K562 (cell line): ENCODE results near the gene RGS14. TPM values are rescaled to one million over a fixed set of nuclear protein-coding genes. Genes with fewer than 3 reads are reported as not detected.

Experiments
- CREB1 ChIP-seq, 2 experiments: sonication (generic) in 1 of 2; formaldehyde crosslinking in 1 of 2; IDR thresholded peaks; 2 replicates each; pipeline versions ENCODE4 v1.6.1 to v1.8.0; 2012 to 2022; ENCODE audit warnings: inconsistent platforms in 1 of 2, mild to moderate bottlenecking in 1 of 2, missing genetic modification reagents in 1 of 2, moderate library complexity in 1 of 2
- CTCFL ChIP-seq: IDR thresholded peaks from 2 replicates; pipeline ENCODE4 v1.6.1; 2011; ENCODE audit warnings: borderline replicate concordance, low read depth, mild to moderate bottlenecking, moderate library complexity, low read length; ENCODE audit not compliant: insufficient read depth, poor library complexity, severe bottlenecking
- FOXK1 ChIP-seq: sonication (generic); formaldehyde crosslinking; IDR thresholded peaks from 2 replicates; pipeline ENCODE4 v1.8.0; 2022; ENCODE audit warnings: missing genetic modification reagents, mild to moderate bottlenecking, borderline replicate concordance
- GABPA ChIP-seq: fragments of 200-800 bp; sonication (Bioruptor generic); conservative IDR thresholded peaks from 2 replicates; pipeline ENCODE4 v1.6.1; 2016; ENCODE audit warnings: low read depth, missing genetic modification characterization, missing compliant biosample characterization
- HMGXB4 ChIP-seq: sonication (generic); formaldehyde crosslinking; IDR thresholded peaks from 2 replicates; pipeline ENCODE4 v1.8.1; 2023; ENCODE audit warnings: mild to moderate bottlenecking, missing genetic modification reagents
- HNRNPK ChIP-seq: fragments of 200-400 bp; formaldehyde crosslinking; IDR thresholded peaks from one replicate; pipeline ENCODE4 v1.6.1; 2018; ENCODE audit warnings: mild to moderate bottlenecking, low read depth, low read length; ENCODE audit not compliant: poor library complexity, severe bottlenecking
- L3MBTL2 ChIP-seq: fragments of 450-650 bp; IDR thresholded peaks from 2 replicates; pipeline ENCODE4 v1.6.1; 2016; ENCODE audit warnings: mild to moderate bottlenecking, moderate library complexity
- MNT ChIP-seq, 2 experiments: fragments of 450-650 bp; conservative IDR thresholded peaks; 2 replicates each; pipeline ENCODE4 v1.6.1; 2017; ENCODE audit warnings: mild to moderate bottlenecking in 2 of 2, moderate library complexity in 2 of 2
- MYC ChIP-seq, 2 experiments: fragments of 250-450 bp in 1 of 2; sonication (Bioruptor Pico) in 1 of 2; IDR thresholded peaks; 2 replicates each; pipeline versions ENCODE4 v1.5.1 to v1.6.1; 2012 to 2021; ENCODE audit warnings: low read depth in 2 of 2, borderline replicate concordance in 1 of 2, improper control_type of control experiment in 1 of 2, low read length in 1 of 2, mild to moderate bottlenecking in 1 of 2, moderate library complexity in 1 of 2
- MYNN ChIP-seq, 2 experiments: sonication (generic); formaldehyde crosslinking in 1 of 2; IDR thresholded peaks; 2 replicates each; pipeline versions ENCODE4 v1.5.0 to v1.6.1; 2016 to 2020; ENCODE audit warnings: antibody characterized with exemption in 1 of 2, missing genetic modification reagents in 1 of 2
- TBP ChIP-seq: optimal IDR thresholded peaks from 2 replicates; pipeline ENCODE3; 2011; ENCODE audit warnings: low read depth, low read length, improper control_type of control experiment
- TFAP4 ChIP-seq: sonication (generic); formaldehyde crosslinking; IDR thresholded peaks from 2 replicates; pipeline ENCODE4 v1.8.0; 2022; ENCODE audit warnings: missing genetic modification reagents, mild to moderate bottlenecking, moderate library complexity, borderline replicate concordance
- ZNF449 ChIP-seq: fragments of 250-450 bp; sonication (Bioruptor Pico); IDR thresholded peaks from 2 replicates; pipeline ENCODE4 v1.8.0; 2022; ENCODE audit warnings: moderate library complexity, mild to moderate bottlenecking, inconsistent platforms
- ZNF551 ChIP-seq: fragments of 250-450 bp; sonication (Bioruptor Pico); IDR thresholded peaks from 2 replicates; pipeline ENCODE4 v1.5.0; 2021; ENCODE audit warnings: mild to moderate bottlenecking, moderate library complexity
- ZNF764 ChIP-seq: fragments of 250-450 bp; sonication (Bioruptor Pico); IDR thresholded peaks from 2 replicates; pipeline ENCODE4 v1.4.0; 2020; ENCODE audit warnings: low read depth, mild to moderate bottlenecking, moderate library complexity
- polyA plus RNA-seq, 8 experiments: library from polyadenylated mRNA; depleted of rRNA in 4 of 8; stranded (reverse) in 5 of 8; unstranded in 3 of 8; fragments of >200 nt; fragmentation: Nextera tagmentation in 2 of 8; fragmentation: Illumina TruSeq in 1 of 8; extraction: Ambion mirVana in 2 of 8; extraction: Trizol in 1 of 8; gene quantifications; 2 replicates each; pipeline versions ENCODE4 v1.2.1 to v1.2.3, GENCODE V29; 2011 to 2014; ENCODE audit warnings: inconsistent platforms in 1 of 8, missing spikeins in 1 of 8
- total RNA-seq, 7 experiments: library from RNA; depleted of rRNA in 6 of 7; stranded (reverse); fragments of >200 nt in 6 of 7; fragmentation: Illumina TruSeq in 2 of 7; extraction: Trizol in 2 of 7; gene quantifications; 2 replicates each; pipeline versions ENCODE4 v1.2.1 to v1.2.3, GENCODE V29; 2011 to 2021; ENCODE audit warnings: low replicate concordance in 1 of 7

The RGS14 gene
- total and polyA plus RNA-seq, 9 of the 15 experiments (the other 6 are each of a cell fraction or from before 2014, with no cell fraction given), result 0.28 to 75.9 (median 34.5) TPM

GRCh38 chr5:177370488-177371119 lies 12.9 kb downstream of the RGS14 start (continued):
- TF ChIP-seq CTCFL, result peak; percentile 95
- TF ChIP-seq HNRNPK, result no peak
- no peak for TF ChIP-seq FOXK1
- peak; percentile 77; the same call in 1 of the 2 replicates for TF ChIP-seq TFAP4 (CRISPR knock-in tag)
- peak; percentile 64 to 83; a peak in 3 of 4 replicates for TF ChIP-seq MNT (conservative IDR thresholded peaks at IDR 0.05)
- TF ChIP-seq ZNF764 (CRISPR knock-in tag), result no peak
- TF ChIP-seq HMGXB4, result no peak
- TF ChIP-seq ZNF449 (CRISPR knock-in tag), result no peak
- TF ChIP-seq MYNN (IDR thresholded peaks at IDR 0.05), result peak; percentile 62; the same call in 1 of the 2 replicates
- TF ChIP-seq MYNN (CRISPR knock-in tag; IDR thresholded peaks at IDR 0.05), result no peak
- peak; percentile 57; the same call in 1 of the 2 replicates for TF ChIP-seq CREB1 (IDR thresholded peaks at IDR 0.05)
- TF ChIP-seq CREB1 (CRISPR knock-in tag; IDR thresholded peaks at IDR 0.05), result peak; percentile 28; the same call in 1 of the 2 replicates
- TF ChIP-seq L3MBTL2, result peak; percentile 97
- TF ChIP-seq GABPA, result peak; percentile 63
- no peak for TF ChIP-seq ZNF551
- no peak for TF ChIP-seq TBP
- peak; percentile 98 for TF ChIP-seq MYC (IDR thresholded peaks at IDR 0.05; ENCODE audit: low read depth, low read length)
- no peak for TF ChIP-seq MYC (CRISPR knock-in tag; IDR thresholded peaks at IDR 0.05; ENCODE audit: borderline replicate concordance, low read depth)
